ENCODE data around the gene CTIF.
"Not testable (repeated sequence)": the region's sequence is repeated elsewhere in the genome, so short reads cannot be mapped to it uniquely, and the experiment has no call there.

The CTIF gene

GRCh38 chr18:48811977-48812451 is 273.2 kb downstream of the CTIF start:
- not testable (repeated sequence) for DNase-seq (ENCODE audit: low read depth in 2 of 2, low spot score in 1 of 2)

- no peak for DNase-seq (ENCODE audit: low read depth in 2 of 2, low spot score in 1 of 2)
These were observed 274.5 kb downstream of the CTIF start for GRCh38 chr18:48813321-48813720.

- DNase-seq (ENCODE audit: low read depth in 2 of 2, low spot score in 1 of 2), result no peak
These were observed 275.1 kb downstream of the CTIF start for GRCh38 chr18:48813833-48814489.

GRCh38 chr18:48814490-48815178 is 275.8 kb downstream of the CTIF start:
- no peak for DNase-seq (ENCODE audit: low read depth in 2 of 2, low spot score in 1 of 2)

GRCh38 chr18:48815179-48815515 is 276.3 kb downstream of the CTIF start:
- no peak for DNase-seq (ENCODE audit: low read depth in 2 of 2, low spot score in 1 of 2)

- DNase-seq (ENCODE audit: low read depth in 2 of 2, low spot score in 1 of 2), result no peak
These were observed 276.9 kb downstream of the CTIF start for GRCh38 chr18:48815581-48816324.

- no peak for DNase-seq (ENCODE audit: low read depth in 2 of 2, low spot score in 1 of 2)
These were observed 277.7 kb downstream of the CTIF start for GRCh38 chr18:48816554-48816953.

GRCh38 chr18:48817021-48817461 is 278.2 kb downstream of the CTIF start:
- no peak for DNase-seq (ENCODE audit: low read depth in 2 of 2, low spot score in 1 of 2)

- DNase-seq (ENCODE audit: low read depth in 2 of 2, low spot score in 1 of 2), result no peak
These were observed 279.8 kb downstream of the CTIF start for GRCh38 chr18:48818329-48819254.

- no peak for DNase-seq (ENCODE audit: low read depth in 2 of 2, low spot score in 1 of 2)
These were observed 280.4 kb downstream of the CTIF start for GRCh38 chr18:48819276-48819675.

GRCh38 chr18:48819781-48820482 is 281.1 kb downstream of the CTIF start:
- no peak for DNase-seq (ENCODE audit: low read depth in 2 of 2, low spot score in 1 of 2)

GRCh38 chr18:48820483-48821250 is 281.8 kb downstream of the CTIF start:
- no peak for DNase-seq (ENCODE audit: low read depth in 2 of 2, low spot score in 1 of 2)

GRCh38 chr18:48821251-48821590 is 282.4 kb downstream of the CTIF start:
- no peak for DNase-seq (ENCODE audit: low read depth in 2 of 2, low spot score in 1 of 2)

GRCh38 chr18:48821845-48822244 is 283.0 kb downstream of the CTIF start:
- no peak for DNase-seq (ENCODE audit: low read depth in 2 of 2, low spot score in 1 of 2)

- no peak for DNase-seq (ENCODE audit: low read depth in 2 of 2, low spot score in 1 of 2)
These were observed 285.6 kb downstream of the CTIF start for GRCh38 chr18:48824231-48824970.

GRCh38 chr18:48825101-48825745 is 286.4 kb downstream of the CTIF start:
- no peak for DNase-seq (ENCODE audit: low read depth in 2 of 2, low spot score in 1 of 2)

- DNase-seq (ENCODE audit: low read depth in 2 of 2, low spot score in 1 of 2), result no peak
These were observed 287.4 kb downstream of the CTIF start for GRCh38 chr18:48826271-48826670.

- no peak for DNase-seq (ENCODE audit: low read depth in 2 of 2, low spot score in 1 of 2)
These were observed 288.0 kb downstream of the CTIF start for GRCh38 chr18:48826806-48827205.

Data from stimulated activated CD8-positive, alpha-beta memory T cell treated with anti-CD3 and anti-CD28 coated beads, Interleukin-4, amount 100 ng/mL, for 1 hour (primary cell).